Fibroblast of pulmonary artery (primary cell): Measurements from ENCODE around the gene CSGALNACT2.

Experiments used
- DNase-seq: peaks from one replicate; pipeline ENCODE4 v3.0.0-alpha.2; 2010; ENCODE audit warnings: low read depth
- H3K4me3 ChIP-seq: replicated peaks from 2 replicates; pipeline ENCODE4 v1.5.1; 2011; ENCODE audit warnings: low read depth, mild to moderate bottlenecking, control low read depth, low read length, moderate library complexity
- CTCF ChIP-seq: IDR thresholded peaks from 2 replicates; pipeline ENCODE4 v1.5.1; 2011; ENCODE audit warnings: mild to moderate bottlenecking, control low read depth, low read length, inconsistent platforms; ENCODE audit errors: missing control alignments

Gene CSGALNACT2

GRCh38 chr10:43221419-43222209 is 83.4 kb downstream of the CSGALNACT2 start:
- TF ChIP-seq CTCF: peak; percentile 15
- H3K4me3 ChIP-seq: no peak overlapping the region
- DNase-seq: no peak

GRCh38 chr10:43222210-43222720 is 84.0 kb downstream of the CSGALNACT2 start:
- TF ChIP-seq CTCF: no peak
- no peak overlapping the region for H3K4me3 ChIP-seq
- DNase-seq: no peak

- no peak for TF ChIP-seq CTCF
- no peak for DNase-seq
- no peak overlapping the region for H3K4me3 ChIP-seq
These were observed 84.8 kb downstream of the CSGALNACT2 start for GRCh38 chr10:43223056-43223455.

- no peak overlapping the region for H3K4me3 ChIP-seq
- DNase-seq: no peak
- no peak for TF ChIP-seq CTCF
These were observed 86.1 kb downstream of the CSGALNACT2 start for GRCh38 chr10:43224321-43224720.

GRCh38 chr10:43225004-43225786 is 87.0 kb downstream of the CSGALNACT2 start:
- H3K4me3 ChIP-seq: no peak overlapping the region
- TF ChIP-seq CTCF: no peak
- no peak for DNase-seq

GRCh38 chr10:43225787-43226153 is 87.5 kb downstream of the CSGALNACT2 start:
- TF ChIP-seq CTCF: no peak
- DNase-seq: no peak

More at GRCh38 chr10:43225787-43226153, 87.5 kb downstream of the CSGALNACT2 start:
- no peak overlapping the region for H3K4me3 ChIP-seq
